ENCODE measurements around the gene DPYSL4.
A peak's percentile ranks its signal among the peaks of the same experiment; 100 is the strongest.

DPYSL4 gene

GRCh38 chr10:132179551-132180392 lies 7.0 kb upstream of the DPYSL4 start:
- DNase-seq, result peak; percentile 44

- DNase-seq, result no peak
These were observed 6.0 kb upstream of the DPYSL4 start for GRCh38 chr10:132180736-132181135.

- DNase-seq, result no peak
These were observed 4.9 kb upstream of the DPYSL4 start for GRCh38 chr10:132181691-132182425.

GRCh38 chr10:132182591-132182990 lies 4.2 kb upstream of the DPYSL4 start:
- DNase-seq, result no peak

GRCh38 chr10:132183046-132183445 lies 3.7 kb upstream of the DPYSL4 start:
- DNase-seq, result peak; percentile 77

GRCh38 chr10:132184816-132185593 lies 1.7 kb upstream of the DPYSL4 start:
- peak; percentile 34 for DNase-seq

GRCh38 chr10:132185601-132186487 lies 904 bp upstream of the DPYSL4 start:
- peak; percentile 95 for DNase-seq

GRCh38 chr10:132187430-132188138 lies 836 bp downstream of the DPYSL4 start:
- peak; percentile 45 for DNase-seq

- DNase-seq, result peak; percentile 20
These were observed 1.6 kb downstream of the DPYSL4 start for GRCh38 chr10:132188331-132188730.

GRCh38 chr10:132189016-132189415 lies 2.3 kb downstream of the DPYSL4 start:
- no peak for DNase-seq

- no peak for DNase-seq
These were observed 3.2 kb downstream of the DPYSL4 start for GRCh38 chr10:132189810-132190422.

GRCh38 chr10:132192076-132192975 lies 5.6 kb downstream of the DPYSL4 start:
- DNase-seq, result no peak

GRCh38 chr10:132192991-132193665 lies 6.4 kb downstream of the DPYSL4 start:
- no peak for DNase-seq

- no peak for DNase-seq
These were observed 7.3 kb downstream of the DPYSL4 start for GRCh38 chr10:132193907-132194552.

- no peak for DNase-seq
These were observed 8.0 kb downstream of the DPYSL4 start for GRCh38 chr10:132194726-132195125.

GRCh38 chr10:132195366-132196075 lies 8.8 kb downstream of the DPYSL4 start:
- no peak for DNase-seq

- no peak for DNase-seq
These were observed 9.7 kb downstream of the DPYSL4 start for GRCh38 chr10:132196178-132197113.
